Peyer's patch (tissue), 4 donors: ENCODE measurements around the gene NTRK2. TPM values are rescaled to one million over a fixed set of nuclear protein-coding genes. Genes with fewer than 3 reads are reported as not detected.

Experiments
- DNase-seq, 3 donors: peaks; one replicate each; pipeline ENCODE4 v3.0.0-alpha.2; 2017 to 2019
- H3K27ac ChIP-seq, 4 donors: fragments of 200-600 bp; sonication (generic); one replicate each; pipeline ENCODE4 v1.5.1; 2016 to 2019
- H3K27me3 ChIP-seq, 2 donors: fragments of 200-600 bp; sonication (generic); one replicate each; pipeline ENCODE4 v1.5.1; 2019
- H3K36me3 ChIP-seq, 3 donors: fragments of 200-600 bp; sonication (generic); one replicate each; pipeline ENCODE4 v1.5.1; 2016 to 2019
- H3K4me1 ChIP-seq, 4 donors: fragments of 200-600 bp; sonication (generic); one replicate each; pipeline ENCODE4 v1.5.1; 2016 to 2019
- H3K4me3 ChIP-seq, 4 donors: fragments of 200-600 bp; sonication (generic); 1 replicate in 3 of 4; 2 replicates in 1 of 4; pipeline ENCODE4 v1.5.1; 2016 to 2019; ENCODE audit warnings: mild to moderate bottlenecking in 1 of 4
- H3K9me3 ChIP-seq, 4 donors: fragments of 200-600 bp; sonication (generic); one replicate each; pipeline ENCODE4 v1.5.1; 2016 to 2019; ENCODE audit warnings: mild to moderate bottlenecking in 1 of 4
- POLR2A ChIP-seq, 2 donors: fragments of 450-650 bp; IDR thresholded peaks; one replicate each; pipeline ENCODE4 v1.5.1; 2017; ENCODE audit warnings: antibody characterized with exemption in 2 of 2, mild to moderate bottlenecking in 2 of 2, moderate library complexity in 2 of 2
- total RNA-seq, 4 donors: library from RNA; depleted of rRNA; stranded (reverse); fragments of >200 nt; gene quantifications; one replicate each; pipeline ENCODE4 v1.1.0, GENCODE V29; 2016
- TF ChIP-seq, protein P1 (sequence below), 6 experiments: fragments of 450-650 bp in 4 of 6; fragments of 200-600 bp in 2 of 6; sonication (generic) in 1 of 6; IDR thresholded peaks; one replicate each; pipeline ENCODE4 v1.5.1; 2017 to 2019; ENCODE audit warnings: antibody characterized with exemption in 6 of 6, mild to moderate bottlenecking in 3 of 6, moderate library complexity in 1 of 6

Gene NTRK2
- total RNA-seq, 4 donors from 2014 or later, result 0.35 to 1.7 (median 0.84) TPM

DNA sequence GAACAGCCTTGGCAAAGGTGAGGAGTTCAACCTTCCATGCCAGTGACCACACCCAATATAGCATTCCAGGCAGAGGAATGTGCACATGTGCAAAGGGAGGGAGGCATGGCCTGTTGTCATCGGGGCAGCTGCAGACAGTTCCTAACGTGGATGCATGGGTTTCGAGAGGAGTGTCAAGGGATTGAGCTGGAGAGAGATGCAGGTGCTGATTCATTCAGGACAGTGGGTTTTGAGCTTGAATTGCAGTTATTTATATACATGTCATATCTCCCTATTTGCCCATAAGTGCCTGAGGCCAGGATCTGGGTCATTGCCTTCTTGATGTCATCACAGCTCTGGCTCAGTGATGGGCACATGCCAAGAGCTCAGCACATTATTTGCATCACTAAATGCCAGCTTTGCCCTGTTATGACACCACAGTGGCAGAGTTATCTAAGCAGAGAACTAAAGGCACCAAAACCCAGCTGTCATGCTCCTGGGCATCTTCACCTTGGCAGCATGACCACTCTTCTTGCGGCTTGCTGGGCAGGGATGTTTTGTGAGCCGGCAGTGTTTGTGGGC, 278.0 kb downstream of the NTRK2 start:
- no peak overlapping the region for H3K27ac ChIP-seq

DNA sequence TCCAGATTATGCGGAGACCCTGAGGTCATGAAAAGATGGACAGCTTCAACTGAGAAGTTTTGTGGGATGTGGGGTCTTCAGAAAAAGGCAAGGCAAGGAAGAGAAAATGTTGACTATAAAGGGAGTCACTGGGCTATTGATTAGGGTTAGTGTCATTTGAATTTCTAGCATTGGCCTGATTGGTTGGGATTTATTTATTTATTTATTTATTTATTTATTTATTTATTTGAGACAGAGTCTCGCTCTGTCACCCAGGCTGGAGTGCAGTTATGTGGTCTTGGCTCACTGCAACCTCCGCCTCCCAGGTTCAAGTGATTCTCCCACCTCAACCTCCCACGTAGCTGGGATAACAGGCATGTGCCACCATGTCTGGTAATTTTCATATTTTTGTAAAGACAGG, 279.7 kb downstream of the NTRK2 start:
- no peak overlapping the region for H3K27ac ChIP-seq
- no peak for DNase-seq
- no peaks in the 10 kb centered on the region for H3K9me3 ChIP-seq
- H3K36me3 ChIP-seq, result no peaks in the 10 kb centered on the region
- H3K4me3 ChIP-seq, result no peak overlapping the region
- H3K4me1 ChIP-seq, result no peaks in the 10 kb centered on the region
- H3K27me3 ChIP-seq, result no peaks in the 10 kb centered on the region
- TF ChIP-seq, protein P1, sequence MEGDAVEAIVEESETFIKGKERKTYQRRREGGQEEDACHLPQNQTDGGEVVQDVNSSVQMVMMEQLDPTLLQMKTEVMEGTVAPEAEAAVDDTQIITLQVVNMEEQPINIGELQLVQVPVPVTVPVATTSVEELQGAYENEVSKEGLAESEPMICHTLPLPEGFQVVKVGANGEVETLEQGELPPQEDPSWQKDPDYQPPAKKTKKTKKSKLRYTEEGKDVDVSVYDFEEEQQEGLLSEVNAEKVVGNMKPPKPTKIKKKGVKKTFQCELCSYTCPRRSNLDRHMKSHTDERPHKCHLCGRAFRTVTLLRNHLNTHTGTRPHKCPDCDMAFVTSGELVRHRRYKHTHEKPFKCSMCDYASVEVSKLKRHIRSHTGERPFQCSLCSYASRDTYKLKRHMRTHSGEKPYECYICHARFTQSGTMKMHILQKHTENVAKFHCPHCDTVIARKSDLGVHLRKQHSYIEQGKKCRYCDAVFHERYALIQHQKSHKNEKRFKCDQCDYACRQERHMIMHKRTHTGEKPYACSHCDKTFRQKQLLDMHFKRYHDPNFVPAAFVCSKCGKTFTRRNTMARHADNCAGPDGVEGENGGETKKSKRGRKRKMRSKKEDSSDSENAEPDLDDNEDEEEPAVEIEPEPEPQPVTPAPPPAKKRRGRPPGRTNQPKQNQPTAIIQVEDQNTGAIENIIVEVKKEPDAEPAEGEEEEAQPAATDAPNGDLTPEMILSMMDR (IDR thresholded peaks at IDR 0.05), result no peak
- no peak for TF ChIP-seq POLR2A (IDR thresholded peaks at IDR 0.05)

More for the DNA sequence above, 278.0 kb downstream of the NTRK2 start:
- H3K4me3 ChIP-seq, result no peak overlapping the region
- H3K27me3 ChIP-seq, result no peaks in the 10 kb centered on the region
- no peak for TF ChIP-seq POLR2A (IDR thresholded peaks at IDR 0.05)
- TF ChIP-seq, protein P1 (IDR thresholded peaks at IDR 0.05), result no peak
- H3K36me3 ChIP-seq, result no peaks in the 10 kb centered on the region
- no peak for DNase-seq
- no peaks in the 10 kb centered on the region for H3K9me3 ChIP-seq
- no peaks in the 10 kb centered on the region for H3K4me1 ChIP-seq

DNA sequence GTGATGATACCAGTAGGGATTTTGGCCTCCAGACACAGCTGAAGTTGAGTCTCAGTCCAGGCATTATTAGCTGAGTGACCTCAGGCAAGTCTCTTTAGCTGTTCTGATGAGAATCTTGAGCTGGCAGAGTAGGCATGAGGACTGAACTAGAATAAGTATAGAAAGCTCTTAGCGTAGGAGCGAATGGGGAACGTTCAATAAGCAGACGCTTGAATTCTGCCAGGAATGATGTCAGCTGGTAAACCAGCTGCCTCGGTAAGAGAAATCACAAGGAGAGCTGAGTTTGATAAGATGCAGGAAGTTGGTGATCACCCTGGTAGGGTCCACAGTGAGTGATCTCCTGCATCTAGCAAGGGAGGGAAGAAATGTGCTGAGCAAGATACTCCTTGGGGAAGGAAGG, 280.4 kb downstream of the NTRK2 start:
- no peak overlapping the region for H3K4me3 ChIP-seq
- no peaks in the 10 kb centered on the region for H3K4me1 ChIP-seq
- no peak for TF ChIP-seq POLR2A (IDR thresholded peaks at IDR 0.05)
- TF ChIP-seq, protein P1 (IDR thresholded peaks at IDR 0.05), result no peak
- DNase-seq, result no peak
- H3K9me3 ChIP-seq, result no peaks in the 10 kb centered on the region
- no peak overlapping the region for H3K27ac ChIP-seq
- no peaks in the 10 kb centered on the region for H3K27me3 ChIP-seq
- H3K36me3 ChIP-seq, result no peaks in the 10 kb centered on the region

DNA sequence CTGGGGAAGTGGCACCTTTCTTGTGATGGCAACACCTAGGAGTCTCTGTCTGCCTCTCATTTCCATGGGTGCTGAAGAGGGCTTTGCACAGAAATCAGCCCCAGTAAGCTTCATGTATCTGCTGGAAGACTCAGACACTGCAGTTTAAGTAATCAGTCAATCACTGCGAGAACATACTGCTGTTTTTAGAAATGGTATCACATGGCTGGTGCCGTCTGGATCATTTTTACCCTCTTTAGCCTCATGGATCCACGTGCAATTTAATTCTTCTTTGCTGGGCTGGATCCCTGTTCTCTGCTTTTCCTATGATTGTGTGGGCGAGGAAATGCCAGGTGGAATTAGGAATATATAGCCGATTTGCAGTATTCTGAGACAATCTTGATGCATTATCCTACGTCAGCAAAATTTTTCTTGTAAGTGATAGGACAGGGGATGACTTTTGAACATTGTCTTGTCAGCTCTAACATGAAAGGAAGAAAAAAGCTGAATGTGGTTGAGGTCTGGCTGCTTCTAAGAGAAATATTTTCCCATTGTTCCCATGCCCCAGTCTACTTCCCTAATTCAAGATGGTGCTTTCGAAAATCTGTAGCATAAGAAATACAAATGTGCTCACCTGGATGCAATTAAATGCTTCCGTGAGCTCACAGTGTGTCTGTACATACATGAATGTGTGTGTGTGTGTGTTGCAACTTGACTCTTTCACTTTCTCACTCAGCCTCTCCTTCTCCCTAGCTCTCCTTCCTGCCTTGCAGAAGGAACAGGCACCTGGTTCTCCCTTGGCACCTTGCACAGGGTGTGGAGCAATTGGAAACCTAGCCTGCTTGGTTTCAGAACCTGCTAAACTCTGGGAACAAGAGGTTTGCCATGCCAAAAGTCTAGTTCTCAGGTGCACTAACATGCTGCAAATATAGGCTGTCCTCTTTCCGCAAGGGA, 281.6 kb downstream of the NTRK2 start:
- no peaks in the 10 kb centered on the region for H3K9me3 ChIP-seq
- no peak for TF ChIP-seq POLR2A (IDR thresholded peaks at IDR 0.05)
- TF ChIP-seq, protein P1 (IDR thresholded peaks at IDR 0.05), result no peak
- H3K27ac ChIP-seq, result no peak overlapping the region
- H3K36me3 ChIP-seq, result no peaks in the 10 kb centered on the region
- no peak overlapping the region for H3K4me3 ChIP-seq
- no peak for DNase-seq
- H3K27me3 ChIP-seq, result no peaks in the 10 kb centered on the region
- H3K4me1 ChIP-seq, result no peaks in the 10 kb centered on the region

DNA sequence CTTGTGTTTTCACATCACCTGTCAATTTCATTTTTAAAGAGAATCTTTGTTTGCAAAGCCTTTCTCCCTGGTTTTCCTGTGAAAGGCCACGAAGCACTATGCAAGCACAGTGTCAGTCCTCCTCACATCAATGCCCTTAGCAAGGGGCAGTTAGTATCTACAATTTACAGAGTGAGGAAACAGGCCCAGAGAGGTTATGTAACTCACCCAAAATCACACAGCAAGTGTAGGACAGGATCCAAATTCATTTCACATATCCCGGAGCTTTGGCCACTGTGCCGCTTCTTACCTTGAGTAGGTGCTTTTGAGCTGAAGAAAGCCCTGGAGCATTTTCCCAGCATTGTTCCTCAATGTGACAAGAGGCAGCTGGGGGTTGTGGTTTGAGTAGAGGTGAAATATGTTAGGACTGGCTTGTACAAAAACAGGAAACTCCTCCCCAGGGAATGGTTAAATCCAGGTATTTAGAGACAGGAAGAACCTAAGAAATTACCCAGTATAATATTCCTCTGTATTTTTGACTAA, 283.8 kb downstream of the NTRK2 start:
- TF ChIP-seq, protein P1 (IDR thresholded peaks at IDR 0.05), result no peak
- H3K27me3 ChIP-seq, result no peaks in the 10 kb centered on the region
- no peaks in the 10 kb centered on the region for H3K9me3 ChIP-seq
- H3K4me3 ChIP-seq, result no peak overlapping the region
- no peaks in the 10 kb centered on the region for H3K4me1 ChIP-seq
- no peak for DNase-seq
- no peak overlapping the region for H3K27ac ChIP-seq
- no peaks in the 10 kb centered on the region for H3K36me3 ChIP-seq
